K562 (cell line): ENCODE measurements around the gene ATP2B1. TPM values are rescaled to one million over a fixed set of nuclear protein-coding genes. Genes with fewer than 3 reads are reported as not detected.

ENCODE experiments used
- ATAC-seq: fragments of 200-7000 bp; cut with Tn5 transposase; 3 replicates; pipeline ENCODE4 v1.9.1; 2020; ENCODE audit warnings: moderate library complexity
- BruUV-seq: library from RNA; stranded (reverse); fragments of 400-500 nt; replicated peaks from 2 replicates; lab custom pipeline; 2021; lab: Mats Ljungman, UMichigan
- CTCF ChIA-PET: fragments of 300-600 bp; formaldehyde crosslinking; extraction: SDS; loops from one replicate; lab custom pipeline; 2021; ENCODE audit warnings: low intra/inter-chr PET ratio; lab: Yijun Ruan, JAX
- POLR2A ChIA-PET: fragments of 300-600, 350-650 bp; sonication (Branson Sonifier 250); formaldehyde crosslinking; extraction: SDS; loops from one replicate; lab custom pipeline; 2021; ENCODE audit warnings: antibody characterized with exemption, inconsistent platforms; lab: Yijun Ruan, JAX
- DNase-seq, 4 experiments: peaks; one replicate each; pipeline versions ENCODE4 v3.0.0 to v3.0.0-alpha.2; 2011 to 2018; ENCODE audit warnings: low spot score in 3 of 4, mixed read lengths in 3 of 4; ENCODE audit errors: extremely low read depth in 1 of 4
- FAIRE-seq: peaks from 2 replicates; lab custom pipeline; 2011; peaks lifted over from hg19 to GRCh38; lab: Jason Lieb, UNC
- H2AFZ ChIP-seq: 2 replicates; pipeline ENCODE4 v1.6.0; 2011; ENCODE audit warnings: low read depth, low read length, control low read depth, inconsistent platforms
- H3K27ac ChIP-seq: fragments of 200-600 bp; 3 replicates; pipeline ENCODE4 v1.8.0; 2011; ENCODE audit warnings: low read depth, mild to moderate bottlenecking, control low read depth, inconsistent platforms, low read length, moderate library complexity, mixed read lengths; ENCODE audit errors: extremely low read depth
- H3K27me3 ChIP-seq, 2 experiments: fragments of 300-600 bp in 1 of 2; 2 replicates in 1 of 2; 3 replicates in 1 of 2; pipeline versions ENCODE4 v1.6.0 to v1.8.0; 2011; ENCODE audit warnings: inconsistent platforms in 2 of 2, low read length in 2 of 2, mild to moderate bottlenecking in 1 of 2, mixed read lengths in 1 of 2, moderate library complexity in 1 of 2; ENCODE audit not compliant: control insufficient read depth in 2 of 2, insufficient read depth in 2 of 2
- H3K36me3 ChIP-seq: fragments of 300-600 bp; 3 replicates; pipeline ENCODE4 v1.8.0; 2011; ENCODE audit warnings: mild to moderate bottlenecking, low read length, inconsistent platforms; ENCODE audit not compliant: control insufficient read depth, insufficient read depth
- H3K4me1 ChIP-seq, 2 experiments: fragments of 200-600 bp in 1 of 2; replicated peaks in 1 of 2; 2 replicates in 1 of 2; 3 replicates in 1 of 2; pipeline versions ENCODE4 v1.5.1 to v1.8.0; 2011; ENCODE audit warnings: inconsistent platforms in 2 of 2, low read length in 2 of 2, mild to moderate bottlenecking in 1 of 2, mixed read lengths in 1 of 2, moderate library complexity in 1 of 2; ENCODE audit not compliant: control insufficient read depth in 2 of 2, insufficient read depth in 2 of 2
- H3K4me2 ChIP-seq: 2 replicates; pipeline ENCODE4 v1.6.1; 2011; ENCODE audit warnings: low read length, control low read depth, inconsistent platforms, mixed read lengths; ENCODE audit not compliant: insufficient read depth
- H3K4me3 ChIP-seq: fragments of 200-600 bp; sonication (generic), shearing (Covaris generic); 2 replicates; pipeline ENCODE4 v1.5.1; 2016; ENCODE audit warnings: control low read depth, inconsistent platforms
- H3K79me2 ChIP-seq: fragments of 200-600 bp; 3 replicates; pipeline ENCODE4 v1.8.0; 2011; ENCODE audit warnings: low read length, inconsistent platforms; ENCODE audit not compliant: control insufficient read depth, insufficient read depth
- H3K9ac ChIP-seq, 2 experiments: 2 replicates each; pipeline versions ENCODE4 v1.6.0 to v1.6.1; 2011; ENCODE audit warnings: low read depth in 2 of 2, low read length in 2 of 2, control low read depth in 1 of 2, inconsistent platforms in 1 of 2, mild to moderate bottlenecking in 1 of 2, mixed read lengths in 1 of 2; ENCODE audit not compliant: insufficient read depth in 1 of 2
- H3K9me1 ChIP-seq: one replicate; pipeline ENCODE4 v1.6.0; 2011; ENCODE audit warnings: inconsistent platforms, mild to moderate bottlenecking, low read length, moderate library complexity; ENCODE audit not compliant: control insufficient read depth, insufficient read depth
- H3K9me3 ChIP-seq: replicated peaks from 2 replicates; pipeline ENCODE4 v1.5.1; 2011; ENCODE audit warnings: low read depth, low read length, inconsistent platforms; ENCODE audit not compliant: control insufficient read depth, insufficient read depth
- H4K20me1 ChIP-seq: replicated peaks from 2 replicates; pipeline ENCODE4 v1.6.1; 2011; ENCODE audit warnings: low read length, inconsistent platforms, mixed read lengths; ENCODE audit not compliant: control insufficient read depth, insufficient read depth
- FOXA1 ChIP-seq: fragments of 450-650 bp; IDR thresholded peaks from 2 replicates; pipeline ENCODE4 v1.6.1; 2016; ENCODE audit warnings: mild to moderate bottlenecking, borderline replicate concordance
- MAFG ChIP-seq: fragments of 450-650 bp; conservative IDR thresholded peaks from 2 replicates; pipeline ENCODE4 v1.6.1; 2016; ENCODE audit warnings: missing genetic modification characterization, missing compliant biosample characterization
- TRIM24 ChIP-seq, 2 experiments: fragments of 450-650 bp; IDR thresholded peaks; 2 replicates each; pipeline ENCODE4 v1.6.1; 2016
- ZHX1 ChIP-seq: fragments of 150-350 bp; conservative IDR thresholded peaks from 2 replicates; pipeline ENCODE4 v1.6.1; 2014; ENCODE audit warnings: low read length
- ZNF165 ChIP-seq: fragments of 250-450 bp; sonication (Bioruptor Pico); IDR thresholded peaks from 2 replicates; pipeline ENCODE4 v1.4.0; 2020; ENCODE audit warnings: borderline replicate concordance
- ZNF696 ChIP-seq: fragments of 250-450 bp; sonication (Bioruptor Pico); conservative IDR thresholded peaks from 2 replicates; pipeline ENCODE4 v1.4.0; 2020; ENCODE audit warnings: mild to moderate bottlenecking, moderate library complexity
- ZNF766 ChIP-seq: fragments of 200-800 bp; sonication (Bioruptor generic); conservative IDR thresholded peaks from 2 replicates; pipeline ENCODE4 v1.6.1; 2016; ENCODE audit warnings: missing genetic modification characterization, missing compliant biosample characterization
- WGBS: fragments of 100-300 bp; shearing (Covaris generic); methylation state at CpG from one replicate; pipeline ENCODE4 v1.1.6; 2016; ENCODE audit warnings: low coverage, mixed read lengths; ENCODE audit not compliant: insufficient coverage; ENCODE audit errors: missing lambda C conversion rate; 5-methylcytosine and 5-hydroxymethylcytosine counted together
- in situ Hi-C: fragments of 300-500 bp; cut with MboI; formaldehyde crosslinking; loops from 4 replicates; pipeline ENCODE4 v1.15.0; 2018; ENCODE audit warnings: inconsistent platforms, mixed read lengths
- intact Hi-C: fragments of 100-400 bp; cut with micrococcal nuclease; formaldehyde crosslinking; loops from 2 replicates; pipeline ENCODE4 v1.14.2; 2022
- polyA plus RNA-seq, 8 experiments: library from polyadenylated mRNA; depleted of rRNA in 4 of 8; stranded (reverse) in 5 of 8; unstranded in 3 of 8; fragments of >200 nt; fragmentation: Nextera tagmentation in 2 of 8; fragmentation: Illumina TruSeq in 1 of 8; extraction: Ambion mirVana in 2 of 8; extraction: Trizol in 1 of 8; gene quantifications; 2 replicates each; pipeline versions ENCODE4 v1.2.1 to v1.2.3, GENCODE V29; 2011 to 2014; ENCODE audit warnings: inconsistent platforms in 1 of 8, missing spikeins in 1 of 8
- total RNA-seq, 7 experiments: library from RNA; depleted of rRNA in 6 of 7; stranded (reverse); fragments of >200 nt in 6 of 7; fragmentation: Illumina TruSeq in 2 of 7; extraction: Trizol in 2 of 7; gene quantifications; 2 replicates each; pipeline versions ENCODE4 v1.2.1 to v1.2.3, GENCODE V29; 2011 to 2021; ENCODE audit warnings: low replicate concordance in 1 of 7
- TF ChIP-seq, protein P1 (sequence below), 2 experiments: fragments of 450-650 bp; formaldehyde crosslinking in 1 of 2; IDR thresholded peaks; 2 replicates each; pipeline versions ENCODE4 v1.4.0 to v1.6.1; 2014 to 2020; ENCODE audit warnings: mild to moderate bottlenecking in 2 of 2, borderline replicate concordance in 1 of 2, low read depth in 1 of 2
- TF ChIP-seq, protein P2 (sequence below): sonication (generic); formaldehyde crosslinking; IDR thresholded peaks from 2 replicates; pipeline ENCODE4 v1.8.0; 2022; ENCODE audit warnings: mild to moderate bottlenecking, missing genetic modification reagents, borderline replicate concordance

ATP2B1 gene
- total and polyA plus RNA-seq, 9 of the 15 experiments (the other 6 are each of a cell fraction or from before 2014, with no cell fraction given) = 8.6 to 39.0 (median 27.8) TPM

- FAIRE-seq (no peak), DNase-seq (no peak), ATAC-seq (no peak)
- in situ Hi-C loops = no loop called here
- no peaks in the 10 kb centered on the region for H3K79me2 ChIP-seq
- ChIA-PET POLR2A (no interaction called here), CTCF (no interaction called here)
- H3K36me3 ChIP-seq = no peaks in the 10 kb centered on the region
- no peak overlapping the region for H3K27ac ChIP-seq
- no peaks in the 10 kb centered on the region for H3K9me3 ChIP-seq
- intact Hi-C loops = no loop called here
- 7% methylated on average over 2 of the region's 2 CpGs for WGBS
- H3K9ac ChIP-seq = no peak overlapping the region
- no peaks in the 10 kb centered on the region for H4K20me1 ChIP-seq
- no peak overlapping the region for H2AFZ ChIP-seq
- no peak overlapping the region for H3K4me2 ChIP-seq
- H3K9me1 ChIP-seq = no peaks in the 10 kb centered on the region
- H3K4me3 ChIP-seq = no peak overlapping the region
- BruUV-seq = no TSS peak
- H3K4me1 ChIP-seq = no peaks in the 10 kb centered on the region
- H3K27me3 ChIP-seq = no peaks in the 10 kb centered on the region
- TF ChIP-seq ZNF696 (CRISPR knock-in tag) = no peak
- TF ChIP-seq, protein P1, sequence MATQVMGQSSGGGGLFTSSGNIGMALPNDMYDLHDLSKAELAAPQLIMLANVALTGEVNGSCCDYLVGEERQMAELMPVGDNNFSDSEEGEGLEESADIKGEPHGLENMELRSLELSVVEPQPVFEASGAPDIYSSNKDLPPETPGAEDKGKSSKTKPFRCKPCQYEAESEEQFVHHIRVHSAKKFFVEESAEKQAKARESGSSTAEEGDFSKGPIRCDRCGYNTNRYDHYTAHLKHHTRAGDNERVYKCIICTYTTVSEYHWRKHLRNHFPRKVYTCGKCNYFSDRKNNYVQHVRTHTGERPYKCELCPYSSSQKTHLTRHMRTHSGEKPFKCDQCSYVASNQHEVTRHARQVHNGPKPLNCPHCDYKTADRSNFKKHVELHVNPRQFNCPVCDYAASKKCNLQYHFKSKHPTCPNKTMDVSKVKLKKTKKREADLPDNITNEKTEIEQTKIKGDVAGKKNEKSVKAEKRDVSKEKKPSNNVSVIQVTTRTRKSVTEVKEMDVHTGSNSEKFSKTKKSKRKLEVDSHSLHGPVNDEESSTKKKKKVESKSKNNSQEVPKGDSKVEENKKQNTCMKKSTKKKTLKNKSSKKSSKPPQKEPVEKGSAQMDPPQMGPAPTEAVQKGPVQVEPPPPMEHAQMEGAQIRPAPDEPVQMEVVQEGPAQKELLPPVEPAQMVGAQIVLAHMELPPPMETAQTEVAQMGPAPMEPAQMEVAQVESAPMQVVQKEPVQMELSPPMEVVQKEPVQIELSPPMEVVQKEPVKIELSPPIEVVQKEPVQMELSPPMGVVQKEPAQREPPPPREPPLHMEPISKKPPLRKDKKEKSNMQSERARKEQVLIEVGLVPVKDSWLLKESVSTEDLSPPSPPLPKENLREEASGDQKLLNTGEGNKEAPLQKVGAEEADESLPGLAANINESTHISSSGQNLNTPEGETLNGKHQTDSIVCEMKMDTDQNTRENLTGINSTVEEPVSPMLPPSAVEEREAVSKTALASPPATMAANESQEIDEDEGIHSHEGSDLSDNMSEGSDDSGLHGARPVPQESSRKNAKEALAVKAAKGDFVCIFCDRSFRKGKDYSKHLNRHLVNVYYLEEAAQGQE (IDR thresholded peaks at IDR 0.05; ENCODE audit: borderline replicate concordance) = no peak
- TF ChIP-seq, protein P1 (CRISPR knock-in tag; IDR thresholded peaks at IDR 0.05; ENCODE audit: low read depth) = no peak
- TF ChIP-seq, protein P2, sequence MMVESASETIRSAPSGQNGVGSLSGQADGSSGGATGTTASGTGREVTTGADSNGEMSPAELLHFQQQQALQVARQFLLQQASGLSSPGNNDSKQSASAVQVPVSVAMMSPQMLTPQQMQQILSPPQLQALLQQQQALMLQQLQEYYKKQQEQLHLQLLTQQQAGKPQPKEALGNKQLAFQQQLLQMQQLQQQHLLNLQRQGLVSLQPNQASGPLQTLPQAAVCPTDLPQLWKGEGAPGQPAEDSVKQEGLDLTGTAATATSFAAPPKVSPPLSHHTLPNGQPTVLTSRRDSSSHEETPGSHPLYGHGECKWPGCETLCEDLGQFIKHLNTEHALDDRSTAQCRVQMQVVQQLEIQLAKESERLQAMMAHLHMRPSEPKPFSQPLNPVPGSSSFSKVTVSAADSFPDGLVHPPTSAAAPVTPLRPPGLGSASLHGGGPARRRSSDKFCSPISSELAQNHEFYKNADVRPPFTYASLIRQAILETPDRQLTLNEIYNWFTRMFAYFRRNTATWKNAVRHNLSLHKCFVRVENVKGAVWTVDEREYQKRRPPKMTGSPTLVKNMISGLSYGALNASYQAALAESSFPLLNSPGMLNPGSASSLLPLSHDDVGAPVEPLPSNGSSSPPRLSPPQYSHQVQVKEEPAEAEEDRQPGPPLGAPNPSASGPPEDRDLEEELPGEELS = no peak
- no peak for TF ChIP-seq ZHX1
- TF ChIP-seq TRIM24 (IDR thresholded peaks at IDR 0.05) = no peak
- no peak for TF ChIP-seq ZNF165
- TF ChIP-seq ZNF766 = no peak
- no peak for TF ChIP-seq FOXA1
- TF ChIP-seq MAFG (tag) = no peak
Observed at GRCh38 chr12:89745286-89745685, 36.6 kb upstream of the ATP2B1 start.
